WTC11 (cell line): ENCODE data around the gene DNAJA4. TPM values are rescaled to one million over a fixed set of nuclear protein-coding genes. Genes with fewer than 3 reads are reported as not detected.

Experiments
- ATAC-seq: fragments of 200-7000 bp; cut with Tn5 transposase; 2 replicates; pipeline ENCODE4 v1.10.0; 2021; ENCODE audit warnings: mild to moderate bottlenecking, moderate library complexity
- CTCF ChIA-PET: fragments of 300-600 bp; sonication (Branson Sonifier 250); formaldehyde crosslinking; loops from one replicate; lab custom pipeline; 2021; ENCODE audit warnings: antibody characterized with exemption; lab: Charles Lee
- POLR2A ChIA-PET: fragments of 350-600 bp; sonication (Branson Sonifier 250); formaldehyde crosslinking; loops from one replicate; lab custom pipeline; 2021; ENCODE audit warnings: antibody characterized with exemption; lab: Charles Lee
- DNase-seq: peaks from one replicate; pipeline ENCODE4 v3.0.0; 2021; ENCODE audit warnings: low spot score
- H3K27ac Mint-ChIP-seq: 2 replicates; pipeline ENCODE4 v1.8.0; 2021; ENCODE audit warnings: mixed read lengths
- H3K27me3 Mint-ChIP-seq: 2 replicates; pipeline ENCODE4 v1.8.0; 2021; ENCODE audit warnings: low read depth, mild to moderate bottlenecking, moderate library complexity, mixed read lengths
- H3K36me3 Mint-ChIP-seq: 2 replicates; pipeline ENCODE4 v1.8.0; 2021; ENCODE audit warnings: mixed read lengths
- H3K4me1 Mint-ChIP-seq: 2 replicates; pipeline ENCODE4 v1.8.0; 2022; ENCODE audit warnings: mixed read lengths
- H3K4me3 Mint-ChIP-seq: 2 replicates; pipeline ENCODE4 v1.8.0; 2021; ENCODE audit warnings: mild to moderate bottlenecking, moderate library complexity, mixed read lengths
- H3K9me3 Mint-ChIP-seq: 2 replicates; pipeline ENCODE4 v1.8.0; 2021; ENCODE audit warnings: mixed read lengths
- ATF1 ChIP-seq: sonication (generic); formaldehyde crosslinking; IDR thresholded peaks from 2 replicates; pipeline ENCODE4 v1.8.1; 2023; ENCODE audit warnings: mild to moderate bottlenecking, moderate library complexity, missing genetic modification reagents
- FOXJ3 ChIP-seq: sonication (generic); formaldehyde crosslinking; IDR thresholded peaks from 2 replicates; pipeline ENCODE4 v1.9.0; 2021; ENCODE audit warnings: missing genetic modification reagents, mild to moderate bottlenecking, borderline replicate concordance
- HMGA2 ChIP-seq: fragments of 250-450 bp; sonication (Bioruptor Pico); IDR thresholded peaks from 2 replicates; pipeline ENCODE4 v1.4.0; 2021; ENCODE audit warnings: mild to moderate bottlenecking, moderate library complexity
- JAZF1 ChIP-seq: fragments of 250-450 bp; sonication (Bioruptor Pico); IDR thresholded peaks from 2 replicates; pipeline ENCODE4 v1.9.0; 2021; ENCODE audit warnings: moderate library complexity, mild to moderate bottlenecking, inconsistent platforms
- PRRX2 ChIP-seq: fragments of 250-450 bp; sonication (Bioruptor Pico); IDR thresholded peaks from 2 replicates; pipeline ENCODE4 v1.8.0; 2021; ENCODE audit warnings: mild to moderate bottlenecking
- TCF7 ChIP-seq: sonication (generic); formaldehyde crosslinking; IDR thresholded peaks from 2 replicates; pipeline ENCODE4 v1.8.0; 2022; ENCODE audit warnings: mild to moderate bottlenecking, low read depth, missing genetic modification reagents, moderate library complexity
- ZNF121 ChIP-seq: sonication (generic); formaldehyde crosslinking; IDR thresholded peaks from 2 replicates; pipeline ENCODE4 v1.8.0; 2023; ENCODE audit warnings: missing genetic modification reagents
- ZNF219 ChIP-seq: sonication (generic); formaldehyde crosslinking; IDR thresholded peaks from 2 replicates; pipeline ENCODE4 v1.8.0; 2023; ENCODE audit warnings: missing genetic modification reagents, mild to moderate bottlenecking, borderline replicate concordance
- total RNA-seq: library from RNA; stranded (reverse); gene quantifications from 3 replicates; pipeline ENCODE4 v1.2.3, GENCODE V29; 2021
- TF ChIP-seq, protein P1 (sequence below): sonication (generic); formaldehyde crosslinking; IDR thresholded peaks from 2 replicates; pipeline ENCODE4 v1.8.0; 2022; ENCODE audit warnings: mild to moderate bottlenecking, missing genetic modification reagents
- TF ChIP-seq, protein P2 (sequence below): sonication (generic); formaldehyde crosslinking; IDR thresholded peaks from 2 replicates; pipeline ENCODE4 v1.8.0; 2022; ENCODE audit warnings: mild to moderate bottlenecking, missing genetic modification reagents
- TF ChIP-seq, protein P3 (sequence below): fragments of 250-450 bp; sonication (Bioruptor Pico); IDR thresholded peaks from 2 replicates; pipeline ENCODE4 v1.9.0; 2021; ENCODE audit warnings: mild to moderate bottlenecking
- TF ChIP-seq, protein P4 (sequence below): sonication (generic); formaldehyde crosslinking; IDR thresholded peaks from 2 replicates; pipeline ENCODE4 v1.8.0; 2022; ENCODE audit warnings: missing genetic modification reagents
- TF ChIP-seq, protein P5 (sequence below): sonication (generic); formaldehyde crosslinking; IDR thresholded peaks from 2 replicates; pipeline ENCODE4 v1.8.0; 2022; ENCODE audit warnings: mild to moderate bottlenecking, missing genetic modification reagents
- TF ChIP-seq, protein P6 (sequence below): sonication (generic); formaldehyde crosslinking; IDR thresholded peaks from 2 replicates; pipeline ENCODE4 v1.8.0; 2023; ENCODE audit warnings: missing genetic modification reagents
- TF ChIP-seq, protein P7 (sequence below): sonication (generic); formaldehyde crosslinking; IDR thresholded peaks from 2 replicates; pipeline ENCODE4 v1.8.1; 2023; ENCODE audit warnings: mild to moderate bottlenecking, moderate library complexity, missing genetic modification reagents
- TF ChIP-seq, protein P8 (sequence below): sonication (generic); formaldehyde crosslinking; IDR thresholded peaks from 2 replicates; pipeline ENCODE4 v1.8.1; 2023; ENCODE audit warnings: mild to moderate bottlenecking, missing genetic modification reagents, moderate library complexity
- TF ChIP-seq, protein P9 (sequence below): fragments of 250-450 bp; sonication (Bioruptor Pico); IDR thresholded peaks from 2 replicates; pipeline ENCODE4 v2.1.2; 2022; ENCODE audit warnings: mild to moderate bottlenecking, moderate library complexity

DNAJA4 gene
- total RNA-seq, 1 experiment from 2014 or later, result 7.8 TPM

DNA sequence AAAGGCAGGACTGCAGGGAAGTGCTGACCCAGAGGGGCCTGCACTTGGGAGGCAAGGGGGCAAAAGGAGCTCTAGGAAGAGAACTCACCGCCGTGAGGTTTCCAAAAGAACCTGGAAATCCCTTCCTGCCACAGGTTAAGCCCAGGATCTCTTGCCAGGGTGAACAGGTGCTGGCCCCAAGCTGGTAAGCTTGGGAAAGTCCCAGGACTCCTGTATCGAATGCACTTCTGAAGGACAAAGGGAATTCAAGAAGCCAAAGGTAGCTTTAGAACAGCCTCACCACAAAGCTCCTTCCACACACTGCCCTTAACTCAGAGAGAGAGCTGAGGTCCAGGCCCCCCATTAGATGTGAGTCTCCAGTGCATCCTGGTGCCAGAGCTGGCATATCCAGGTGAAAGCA, 46.9 kb downstream of the DNAJA4 start (continued):
- TF ChIP-seq FOXJ3, result no peak
- no peak for TF ChIP-seq HMGA2
- no peak for TF ChIP-seq JAZF1 (CRISPR knock-in tag)
- TF ChIP-seq ZNF219 (CRISPR knock-in tag), result no peak
- no peak for TF ChIP-seq TCF7
- TF ChIP-seq, protein P1, sequence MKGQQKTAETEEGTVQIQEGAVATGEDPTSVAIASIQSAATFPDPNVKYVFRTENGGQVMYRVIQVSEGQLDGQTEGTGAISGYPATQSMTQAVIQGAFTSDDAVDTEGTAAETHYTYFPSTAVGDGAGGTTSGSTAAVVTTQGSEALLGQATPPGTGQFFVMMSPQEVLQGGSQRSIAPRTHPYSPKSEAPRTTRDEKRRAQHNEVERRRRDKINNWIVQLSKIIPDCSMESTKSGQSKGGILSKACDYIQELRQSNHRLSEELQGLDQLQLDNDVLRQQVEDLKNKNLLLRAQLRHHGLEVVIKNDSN (CRISPR knock-in tag), result no peak
- no peak for TF ChIP-seq PRRX2 (CRISPR knock-in tag)
- TF ChIP-seq, protein P2, sequence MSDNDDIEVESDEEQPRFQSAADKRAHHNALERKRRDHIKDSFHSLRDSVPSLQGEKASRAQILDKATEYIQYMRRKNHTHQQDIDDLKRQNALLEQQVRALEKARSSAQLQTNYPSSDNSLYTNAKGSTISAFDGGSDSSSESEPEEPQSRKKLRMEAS (CRISPR knock-in tag), result no peak
- TF ChIP-seq, protein P3, sequence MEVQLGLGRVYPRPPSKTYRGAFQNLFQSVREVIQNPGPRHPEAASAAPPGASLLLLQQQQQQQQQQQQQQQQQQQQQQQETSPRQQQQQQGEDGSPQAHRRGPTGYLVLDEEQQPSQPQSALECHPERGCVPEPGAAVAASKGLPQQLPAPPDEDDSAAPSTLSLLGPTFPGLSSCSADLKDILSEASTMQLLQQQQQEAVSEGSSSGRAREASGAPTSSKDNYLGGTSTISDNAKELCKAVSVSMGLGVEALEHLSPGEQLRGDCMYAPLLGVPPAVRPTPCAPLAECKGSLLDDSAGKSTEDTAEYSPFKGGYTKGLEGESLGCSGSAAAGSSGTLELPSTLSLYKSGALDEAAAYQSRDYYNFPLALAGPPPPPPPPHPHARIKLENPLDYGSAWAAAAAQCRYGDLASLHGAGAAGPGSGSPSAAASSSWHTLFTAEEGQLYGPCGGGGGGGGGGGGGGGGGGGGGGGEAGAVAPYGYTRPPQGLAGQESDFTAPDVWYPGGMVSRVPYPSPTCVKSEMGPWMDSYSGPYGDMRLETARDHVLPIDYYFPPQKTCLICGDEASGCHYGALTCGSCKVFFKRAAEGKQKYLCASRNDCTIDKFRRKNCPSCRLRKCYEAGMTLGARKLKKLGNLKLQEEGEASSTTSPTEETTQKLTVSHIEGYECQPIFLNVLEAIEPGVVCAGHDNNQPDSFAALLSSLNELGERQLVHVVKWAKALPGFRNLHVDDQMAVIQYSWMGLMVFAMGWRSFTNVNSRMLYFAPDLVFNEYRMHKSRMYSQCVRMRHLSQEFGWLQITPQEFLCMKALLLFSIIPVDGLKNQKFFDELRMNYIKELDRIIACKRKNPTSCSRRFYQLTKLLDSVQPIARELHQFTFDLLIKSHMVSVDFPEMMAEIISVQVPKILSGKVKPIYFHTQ (CRISPR knock-in tag), result no peak

DNA sequence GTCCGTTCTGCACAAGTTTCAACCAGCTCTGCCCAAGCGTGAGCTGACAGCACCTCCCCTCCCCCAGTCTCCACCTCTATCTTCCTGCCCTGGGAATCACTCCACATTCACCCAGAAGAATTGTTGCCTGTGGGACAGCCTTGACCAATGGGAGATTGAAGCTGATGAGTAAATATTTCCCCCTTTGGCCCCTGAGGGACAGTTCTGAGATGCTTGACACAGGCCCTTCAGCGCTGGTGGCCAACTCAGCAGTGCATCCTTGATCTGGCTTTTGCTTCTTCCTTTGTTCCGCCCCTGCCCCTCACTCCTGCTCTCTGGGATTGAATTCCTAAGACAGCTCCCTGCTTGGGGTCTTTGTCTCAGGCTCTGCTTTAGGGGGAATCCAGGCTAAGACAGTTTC, 48.2 kb downstream of the DNAJA4 start:
- POLR2A ChIA-PET, result no interaction called here
- H3K27ac Mint-ChIP-seq, result no peak overlapping the region
- DNase-seq (no peak), ATAC-seq (no peak)
- CTCF ChIA-PET, result interaction anchor here (0.6 to 2.6 kb wide), 5 partner anchors 10 to 170 kb away, joined by 3 to 23 read pairs (median 3); no protein-coding TSS in a partner anchor
- no peak overlapping the region for H3K4me3 Mint-ChIP-seq
- TF ChIP-seq, protein P4, sequence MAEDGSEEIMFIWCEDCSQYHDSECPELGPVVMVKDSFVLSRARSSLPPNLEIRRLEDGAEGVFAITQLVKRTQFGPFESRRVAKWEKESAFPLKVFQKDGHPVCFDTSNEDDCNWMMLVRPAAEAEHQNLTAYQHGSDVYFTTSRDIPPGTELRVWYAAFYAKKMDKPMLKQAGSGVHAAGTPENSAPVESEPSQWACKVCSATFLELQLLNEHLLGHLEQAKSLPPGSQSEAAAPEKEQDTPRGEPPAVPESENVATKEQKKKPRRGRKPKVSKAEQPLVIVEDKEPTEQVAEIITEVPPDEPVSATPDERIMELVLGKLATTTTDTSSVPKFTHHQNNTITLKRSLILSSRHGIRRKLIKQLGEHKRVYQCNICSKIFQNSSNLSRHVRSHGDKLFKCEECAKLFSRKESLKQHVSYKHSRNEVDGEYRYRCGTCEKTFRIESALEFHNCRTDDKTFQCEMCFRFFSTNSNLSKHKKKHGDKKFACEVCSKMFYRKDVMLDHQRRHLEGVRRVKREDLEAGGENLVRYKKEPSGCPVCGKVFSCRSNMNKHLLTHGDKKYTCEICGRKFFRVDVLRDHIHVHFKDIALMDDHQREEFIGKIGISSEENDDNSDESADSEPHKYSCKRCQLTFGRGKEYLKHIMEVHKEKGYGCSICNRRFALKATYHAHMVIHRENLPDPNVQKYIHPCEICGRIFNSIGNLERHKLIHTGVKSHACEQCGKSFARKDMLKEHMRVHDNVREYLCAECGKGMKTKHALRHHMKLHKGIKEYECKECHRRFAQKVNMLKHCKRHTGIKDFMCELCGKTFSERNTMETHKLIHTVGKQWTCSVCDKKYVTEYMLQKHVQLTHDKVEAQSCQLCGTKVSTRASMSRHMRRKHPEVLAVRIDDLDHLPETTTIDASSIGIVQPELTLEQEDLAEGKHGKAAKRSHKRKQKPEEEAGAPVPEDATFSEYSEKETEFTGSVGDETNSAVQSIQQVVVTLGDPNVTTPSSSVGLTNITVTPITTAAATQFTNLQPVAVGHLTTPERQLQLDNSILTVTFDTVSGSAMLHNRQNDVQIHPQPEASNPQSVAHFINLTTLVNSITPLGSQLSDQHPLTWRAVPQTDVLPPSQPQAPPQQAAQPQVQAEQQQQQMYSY, result no peak
- TF ChIP-seq, protein P5, sequence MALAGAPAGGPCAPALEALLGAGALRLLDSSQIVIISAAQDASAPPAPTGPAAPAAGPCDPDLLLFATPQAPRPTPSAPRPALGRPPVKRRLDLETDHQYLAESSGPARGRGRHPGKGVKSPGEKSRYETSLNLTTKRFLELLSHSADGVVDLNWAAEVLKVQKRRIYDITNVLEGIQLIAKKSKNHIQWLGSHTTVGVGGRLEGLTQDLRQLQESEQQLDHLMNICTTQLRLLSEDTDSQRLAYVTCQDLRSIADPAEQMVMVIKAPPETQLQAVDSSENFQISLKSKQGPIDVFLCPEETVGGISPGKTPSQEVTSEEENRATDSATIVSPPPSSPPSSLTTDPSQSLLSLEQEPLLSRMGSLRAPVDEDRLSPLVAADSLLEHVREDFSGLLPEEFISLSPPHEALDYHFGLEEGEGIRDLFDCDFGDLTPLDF (CRISPR knock-in tag), result no peak
- TF ChIP-seq, protein P1 (CRISPR knock-in tag), result no peak
- no peak for TF ChIP-seq ZNF121 (CRISPR knock-in tag)
- TF ChIP-seq ATF1 (CRISPR knock-in tag), result no peak
- peaks cover 34% of the 10 kb centered on the region for H3K4me1 Mint-ChIP-seq
- H3K27me3 Mint-ChIP-seq, result no peaks in the 10 kb centered on the region
- H3K9me3 Mint-ChIP-seq, result no peaks in the 10 kb centered on the region
- no peaks in the 10 kb centered on the region for H3K36me3 Mint-ChIP-seq

DNA sequence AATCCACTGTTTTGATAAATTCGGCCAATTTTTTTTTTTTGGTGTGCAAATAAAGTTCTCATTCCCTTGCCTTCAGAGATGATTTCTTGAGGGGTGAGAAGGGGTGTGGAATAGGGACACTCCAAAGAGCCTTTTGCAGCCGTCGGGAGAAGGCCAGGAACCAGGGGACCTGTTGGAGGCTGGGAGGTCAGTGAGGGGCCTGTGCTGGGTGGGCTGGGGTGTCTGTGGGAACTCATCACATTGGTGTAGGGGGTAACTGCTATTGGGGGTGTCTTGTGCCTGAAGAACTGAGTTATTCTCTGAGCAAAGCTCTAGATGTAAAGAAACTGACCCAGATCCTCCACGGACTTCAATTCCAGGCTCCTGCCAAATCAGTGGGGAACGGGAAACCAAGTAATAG, 48.6 kb downstream of the DNAJA4 start:
- ChIA-PET POLR2A (no interaction called here), CTCF (interaction anchor here (0.6 to 1.3 kb wide), 4 partner anchors 85 to 170 kb away, joined by 3 to 7 read pairs (median 4); no protein-coding TSS in a partner anchor)
- Mint-ChIP-seq H3K36me3 (no peaks in the 10 kb centered on the region), H3K4me1 (peaks cover 36% of the 10 kb centered on the region), H3K4me3 (no peak overlapping the region), H3K27me3 (no peaks in the 10 kb centered on the region), H3K9me3 (no peaks in the 10 kb centered on the region), H3K27ac (no peak overlapping the region)
- no peak for ATAC-seq
- no peak for DNase-seq
- TF ChIP-seq, protein P6, sequence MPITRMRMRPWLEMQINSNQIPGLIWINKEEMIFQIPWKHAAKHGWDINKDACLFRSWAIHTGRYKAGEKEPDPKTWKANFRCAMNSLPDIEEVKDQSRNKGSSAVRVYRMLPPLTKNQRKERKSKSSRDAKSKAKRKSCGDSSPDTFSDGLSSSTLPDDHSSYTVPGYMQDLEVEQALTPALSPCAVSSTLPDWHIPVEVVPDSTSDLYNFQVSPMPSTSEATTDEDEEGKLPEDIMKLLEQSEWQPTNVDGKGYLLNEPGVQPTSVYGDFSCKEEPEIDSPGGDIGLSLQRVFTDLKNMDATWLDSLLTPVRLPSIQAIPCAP (CRISPR knock-in tag), result no peak
- TF ChIP-seq, protein P7, sequence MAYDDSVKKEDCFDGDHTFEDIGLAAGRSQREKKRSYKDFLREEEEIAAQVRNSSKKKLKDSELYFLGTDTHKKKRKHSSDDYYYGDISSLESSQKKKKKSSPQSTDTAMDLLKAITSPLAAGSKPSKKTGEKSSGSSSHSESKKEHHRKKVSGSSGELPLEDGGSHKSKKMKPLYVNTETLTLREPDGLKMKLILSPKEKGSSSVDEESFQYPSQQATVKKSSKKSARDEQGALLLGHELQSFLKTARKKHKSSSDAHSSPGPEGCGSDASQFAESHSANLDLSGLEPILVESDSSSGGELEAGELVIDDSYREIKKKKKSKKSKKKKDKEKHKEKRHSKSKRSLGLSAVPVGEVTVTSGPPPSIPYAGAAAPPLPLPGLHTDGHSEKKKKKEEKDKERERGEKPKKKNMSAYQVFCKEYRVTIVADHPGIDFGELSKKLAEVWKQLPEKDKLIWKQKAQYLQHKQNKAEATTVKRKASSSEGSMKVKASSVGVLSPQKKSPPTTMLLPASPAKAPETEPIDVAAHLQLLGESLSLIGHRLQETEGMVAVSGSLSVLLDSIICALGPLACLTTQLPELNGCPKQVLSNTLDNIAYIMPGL (CRISPR knock-in tag), result no peak
- TF ChIP-seq, protein P8, sequence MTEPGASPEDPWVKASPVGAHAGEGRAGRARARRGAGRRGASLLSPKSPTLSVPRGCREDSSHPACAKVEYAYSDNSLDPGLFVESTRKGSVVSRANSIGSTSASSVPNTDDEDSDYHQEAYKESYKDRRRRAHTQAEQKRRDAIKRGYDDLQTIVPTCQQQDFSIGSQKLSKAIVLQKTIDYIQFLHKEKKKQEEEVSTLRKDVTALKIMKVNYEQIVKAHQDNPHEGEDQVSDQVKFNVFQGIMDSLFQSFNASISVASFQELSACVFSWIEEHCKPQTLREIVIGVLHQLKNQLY (CRISPR knock-in tag), result no peak
- TF ChIP-seq, protein P9, sequence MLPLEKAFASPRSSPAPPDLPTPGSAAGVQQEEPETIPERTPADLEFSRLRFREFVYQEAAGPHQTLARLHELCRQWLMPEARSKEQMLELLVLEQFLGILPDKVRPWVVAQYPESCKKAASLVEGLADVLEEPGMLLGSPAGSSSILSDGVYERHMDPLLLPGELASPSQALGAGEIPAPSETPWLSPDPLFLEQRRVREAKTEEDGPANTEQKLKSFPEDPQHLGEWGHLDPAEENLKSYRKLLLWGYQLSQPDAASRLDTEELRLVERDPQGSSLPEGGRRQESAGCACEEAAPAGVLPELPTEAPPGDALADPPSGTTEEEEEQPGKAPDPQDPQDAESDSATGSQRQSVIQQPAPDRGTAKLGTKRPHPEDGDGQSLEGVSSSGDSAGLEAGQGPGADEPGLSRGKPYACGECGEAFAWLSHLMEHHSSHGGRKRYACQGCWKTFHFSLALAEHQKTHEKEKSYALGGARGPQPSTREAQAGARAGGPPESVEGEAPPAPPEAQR (CRISPR knock-in tag), result no peak
- no peak for TF ChIP-seq ATF1 (CRISPR knock-in tag)
